ENCODE results near the gene POLR2J2.
"Not testable (repeated sequence)": the region's sequence is repeated elsewhere in the genome, so short reads cannot be mapped to it uniquely, and the experiment has no call there.

POLR2J2 gene

GRCh38 chr7:102671166-102671955, at the start of gene POLR2J2:
POLR2J2 (minus strand) TSS chr7:102671663; CDS start chr7:102671601, 62 bp downstream.
- not testable (repeated sequence) for DNase-seq

DNA sequence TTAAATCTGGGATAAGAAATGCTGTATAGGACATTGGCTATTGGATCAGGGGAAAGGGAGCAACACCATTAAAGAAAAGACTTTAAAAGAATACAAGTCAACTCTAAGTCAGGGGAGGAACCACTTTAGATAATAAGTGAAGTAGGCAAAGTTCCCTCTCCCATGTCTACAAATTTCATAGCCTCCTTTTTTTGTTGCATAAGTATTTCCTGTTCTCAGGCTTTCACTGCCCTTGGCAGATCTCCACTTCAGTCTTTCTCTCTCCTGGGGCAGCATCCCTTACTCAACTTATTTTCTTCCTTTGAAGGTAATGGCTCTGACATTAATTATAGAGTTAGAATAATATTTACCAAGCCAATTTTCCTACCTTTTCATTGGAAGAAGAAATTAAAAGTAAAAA, 47.0 kb upstream of the POLR2J2 start:
- not testable (repeated sequence) for DNase-seq

DNA sequence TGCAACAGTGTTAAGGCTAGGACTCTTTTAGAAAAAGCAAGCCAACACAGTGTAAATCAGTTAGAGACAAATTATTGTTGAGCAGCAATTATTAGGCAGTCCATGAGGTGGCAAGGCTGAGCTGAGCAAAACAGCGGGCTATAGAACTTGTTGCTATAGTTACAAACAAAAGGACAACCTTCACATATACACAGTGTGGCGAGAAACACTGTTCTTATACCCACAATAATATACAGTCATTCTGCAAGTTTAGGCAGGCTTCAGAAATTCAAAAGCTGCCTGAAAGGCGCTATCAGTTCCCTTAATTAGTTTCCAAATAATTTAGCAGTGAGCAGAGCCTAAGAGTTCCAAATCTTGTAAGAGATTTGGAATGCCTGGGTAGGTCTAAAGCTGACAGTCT, 44.3 kb upstream of the POLR2J2 start:
- not testable (repeated sequence) for DNase-seq

DNA sequence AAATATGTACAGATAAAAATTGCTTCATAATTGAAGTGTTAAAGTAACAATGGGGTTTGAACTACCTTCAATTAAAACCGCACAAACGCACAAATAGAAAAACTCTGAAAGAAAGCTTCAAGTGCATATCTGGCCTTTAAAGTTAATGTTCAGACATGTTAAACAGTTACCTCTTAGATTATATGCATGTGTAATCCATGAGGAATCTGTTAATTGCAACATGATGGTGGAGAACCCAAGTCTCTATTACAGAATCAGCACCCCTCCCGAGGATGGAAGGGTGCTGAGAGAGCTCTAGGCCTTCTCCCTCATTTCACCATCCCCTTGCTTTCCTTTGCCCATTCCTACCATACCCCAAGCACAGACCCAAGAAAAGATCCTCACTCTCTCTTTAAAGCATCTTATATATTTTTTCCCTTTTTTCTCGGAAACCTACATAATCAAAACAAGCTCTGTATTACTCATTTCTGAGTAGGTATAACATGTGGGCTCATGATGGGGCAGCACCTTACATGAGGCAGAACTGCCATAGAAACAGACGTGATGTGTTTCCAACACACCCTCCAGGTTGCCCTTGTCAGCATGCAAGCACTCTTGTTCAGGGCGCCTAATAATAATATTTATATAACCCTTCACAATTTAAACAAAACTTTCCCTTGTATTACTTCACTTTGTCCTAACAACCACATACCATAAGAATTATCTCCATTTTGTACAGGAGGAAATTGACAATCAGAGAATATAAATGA, 43.5 kb upstream of the POLR2J2 start:
- DNase-seq = not testable (repeated sequence)

DNA sequence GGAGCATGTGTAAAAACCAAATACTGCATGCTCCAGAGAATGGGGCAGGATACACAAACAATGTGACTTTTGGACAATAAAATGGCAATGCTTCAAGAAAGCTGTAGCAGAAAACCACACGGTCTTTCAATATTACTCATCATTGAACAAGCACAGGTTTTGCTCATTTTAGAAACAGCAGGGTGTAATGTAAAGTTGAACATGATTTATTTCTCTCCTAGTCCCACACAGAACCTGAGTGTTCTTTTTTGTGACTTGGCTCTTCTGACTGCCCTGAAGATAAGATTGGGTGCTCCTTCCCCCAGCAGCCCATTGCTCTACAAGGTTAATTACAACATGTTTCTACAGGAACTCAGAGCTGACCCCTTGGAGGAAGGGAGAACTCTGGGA, 42.2 kb upstream of the POLR2J2 start:
- DNase-seq = not testable (repeated sequence)

GRCh38 chr7:102713011-102713690, 41.7 kb upstream of the POLR2J2 start:
- DNase-seq = not testable (repeated sequence)

GRCh38 chr7:102698962-102699750, 27.7 kb upstream of the POLR2J2 start:
- DNase-seq = not testable (repeated sequence)

DNA sequence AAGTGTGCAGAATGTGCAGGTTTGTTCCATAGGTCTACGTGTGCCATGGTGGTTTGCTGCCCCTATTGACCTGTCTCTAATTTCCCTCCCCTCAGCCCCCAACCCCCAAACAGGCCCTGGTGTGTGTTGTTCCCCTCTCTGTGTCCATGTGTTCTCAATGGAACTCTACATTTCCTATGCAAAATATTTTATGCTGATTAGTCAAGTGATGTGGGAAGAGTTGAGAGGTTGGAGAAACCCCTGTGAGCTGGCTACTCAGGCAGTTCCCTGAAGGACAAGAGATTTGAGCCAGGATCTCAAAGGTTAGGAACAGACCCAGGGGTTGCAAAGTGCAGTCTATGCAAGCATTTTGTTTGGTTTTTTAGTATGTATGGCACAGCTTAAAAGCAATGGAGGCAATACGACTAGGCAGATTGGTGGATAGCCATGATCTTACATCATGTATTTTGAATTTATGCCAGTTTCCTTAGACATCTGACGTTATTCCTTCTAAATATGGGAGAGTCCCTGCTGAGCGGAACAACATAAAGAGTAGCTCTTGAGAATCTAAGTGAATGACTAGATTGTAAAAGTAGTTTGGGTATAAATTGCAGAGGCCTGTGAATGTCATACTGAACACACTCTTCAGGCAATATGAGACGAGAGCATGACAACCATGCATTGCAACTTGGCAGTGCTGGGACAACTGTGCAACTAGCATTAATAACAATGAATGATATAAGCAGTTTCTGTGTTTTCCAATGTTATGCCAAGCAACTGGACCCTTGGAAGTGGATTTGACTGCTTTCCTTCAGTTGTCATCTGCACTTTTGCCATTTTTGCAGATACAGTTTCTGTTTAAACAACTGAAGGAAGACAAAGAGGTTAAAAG, 26.4 kb upstream of the POLR2J2 start:
- DNase-seq = not testable (repeated sequence)

DNA sequence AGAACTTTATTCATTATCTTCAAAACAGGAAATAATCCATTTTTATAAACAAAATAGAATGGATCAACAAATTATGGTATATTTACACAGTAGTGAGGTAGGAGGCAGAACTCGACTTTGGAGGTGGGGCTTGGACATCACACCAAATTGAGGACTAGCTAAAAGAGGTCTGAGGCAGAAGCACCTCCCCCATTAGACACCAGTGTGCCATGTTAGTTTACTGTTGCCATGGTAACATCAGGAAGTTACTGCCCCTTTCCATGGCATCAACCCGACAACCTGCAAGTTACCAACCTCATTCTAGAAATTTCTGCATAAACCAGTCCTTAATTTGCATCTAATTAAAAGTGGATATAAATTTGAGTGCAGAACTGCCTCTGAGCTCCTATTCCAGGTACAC, 24.5 kb upstream of the POLR2J2 start:
- not testable (repeated sequence) for DNase-seq

GRCh38 chr7:102695033-102695552, 23.6 kb upstream of the POLR2J2 start:
- DNase-seq = not testable (repeated sequence)

DNA sequence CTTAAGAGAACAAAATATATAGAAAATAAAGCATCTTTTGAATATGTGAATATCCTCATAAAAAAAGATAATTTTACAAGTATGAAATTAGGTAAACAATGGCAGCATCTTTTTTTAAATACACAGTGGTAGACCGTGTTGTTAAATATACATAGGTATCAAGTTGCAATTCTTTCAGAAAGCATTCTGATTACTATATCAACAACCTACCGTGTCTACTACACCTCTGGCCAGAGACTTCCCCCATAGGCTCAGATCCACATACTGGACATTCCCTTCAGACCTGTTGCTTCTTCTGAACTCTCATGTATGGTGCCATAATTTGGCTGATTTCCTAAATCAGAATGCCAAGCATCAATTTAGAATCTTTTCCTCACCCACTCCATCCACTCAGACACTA, 22.5 kb upstream of the POLR2J2 start:
- not testable (repeated sequence) for DNase-seq

GRCh38 chr7:102690602-102691001, 19.1 kb upstream of the POLR2J2 start:
- not testable (repeated sequence) for DNase-seq

DNA sequence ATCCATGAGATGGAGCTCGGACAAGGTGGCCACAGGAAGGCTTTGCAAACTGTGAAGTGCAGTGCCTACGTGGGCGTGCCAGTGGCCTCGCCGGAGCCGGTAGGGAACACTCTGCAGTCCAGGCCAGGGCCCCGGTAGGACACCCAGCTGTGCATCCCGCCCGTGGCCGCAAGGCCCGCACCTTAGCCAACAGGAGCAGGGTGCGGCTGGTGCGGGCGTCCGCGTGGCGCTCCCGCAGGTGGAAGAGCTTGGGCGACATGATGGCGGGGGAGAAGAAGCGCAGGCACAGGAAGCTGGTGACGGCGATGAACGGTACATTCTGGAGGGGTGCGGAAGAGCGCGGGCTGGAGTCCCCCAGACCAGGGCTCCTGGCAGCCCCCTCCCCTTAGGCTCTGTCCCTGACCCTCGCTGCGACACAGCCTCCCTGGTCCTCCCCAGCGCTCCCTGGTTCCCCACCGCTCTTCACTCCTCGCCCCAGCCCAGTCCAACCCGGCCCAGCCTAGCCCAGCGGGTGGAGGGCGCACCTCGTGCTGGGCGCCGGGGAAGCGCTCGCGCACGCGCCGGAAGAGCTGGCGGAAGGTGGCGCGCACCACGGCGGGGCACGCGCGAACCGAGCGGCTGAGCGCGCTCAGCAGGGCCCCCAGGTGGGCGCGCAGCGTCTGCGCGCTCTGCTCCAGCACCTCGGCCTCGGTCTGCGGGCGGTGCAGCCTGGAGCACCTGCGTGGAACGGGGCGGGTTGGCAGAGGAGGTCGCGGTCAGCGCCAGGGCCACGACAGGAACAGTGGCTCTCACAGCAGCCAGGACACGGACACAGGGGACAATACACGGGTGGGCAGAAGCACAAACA, 18.2 kb upstream of the POLR2J2 start:
- DNase-seq = not testable (repeated sequence)

DNA sequence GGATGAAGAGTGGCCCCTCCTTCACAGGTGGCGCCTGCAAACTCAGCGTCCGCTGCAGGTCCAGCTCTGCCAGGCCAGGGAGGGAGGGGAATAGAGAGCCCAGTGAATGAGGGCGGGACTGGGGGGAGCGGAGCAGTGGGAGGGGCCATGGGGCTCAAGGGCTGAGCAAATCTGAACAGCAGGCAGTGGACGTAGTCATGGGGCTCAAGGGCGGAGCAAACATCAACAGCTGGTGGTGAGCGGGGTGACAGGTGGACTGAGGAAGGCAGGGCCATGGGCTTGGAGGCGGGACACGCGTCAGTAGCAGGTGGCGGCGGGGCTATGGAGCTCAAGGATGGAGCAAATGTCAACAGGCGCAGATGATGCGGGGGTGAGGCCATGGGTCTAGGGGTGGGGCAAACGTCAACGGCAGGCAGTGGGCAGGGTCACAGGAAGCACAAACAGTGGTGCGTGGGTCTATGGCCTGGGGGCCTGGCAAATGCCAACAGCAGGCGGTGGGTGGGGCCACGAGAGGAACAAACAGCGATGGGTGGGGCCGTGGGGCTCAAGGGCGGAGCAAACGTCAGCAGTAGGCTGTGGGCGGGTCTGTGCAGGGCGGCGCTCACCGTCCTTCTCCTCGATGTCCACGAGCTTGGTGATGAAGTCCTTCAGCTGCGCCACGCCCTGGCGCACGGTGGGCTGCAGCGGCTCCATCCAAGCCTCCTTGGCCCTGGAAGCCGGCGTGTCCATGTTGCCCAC, 17.0 kb upstream of the POLR2J2 start:
- DNase-seq = not testable (repeated sequence)

DNA sequence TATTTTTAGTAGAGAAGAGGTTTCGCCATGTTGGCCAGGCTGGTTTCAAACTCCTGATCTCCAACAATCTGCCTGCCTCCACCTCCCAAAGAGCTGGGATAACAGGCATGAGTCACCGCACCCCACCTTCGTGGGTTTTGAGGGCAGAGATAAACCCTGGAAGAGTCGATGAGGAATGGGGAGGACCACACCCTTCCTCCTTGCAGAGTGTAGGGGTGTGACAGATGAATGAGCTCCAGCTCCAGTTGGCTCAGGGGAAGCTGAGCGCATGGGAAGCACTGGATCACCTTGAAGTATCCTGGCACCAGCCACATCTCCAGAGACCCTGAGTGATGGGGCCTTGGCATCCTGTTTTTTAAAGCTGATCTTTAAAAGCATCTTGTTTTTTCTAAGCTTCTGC, 11.1 kb upstream of the POLR2J2 start:
- DNase-seq = not testable (repeated sequence)

DNA sequence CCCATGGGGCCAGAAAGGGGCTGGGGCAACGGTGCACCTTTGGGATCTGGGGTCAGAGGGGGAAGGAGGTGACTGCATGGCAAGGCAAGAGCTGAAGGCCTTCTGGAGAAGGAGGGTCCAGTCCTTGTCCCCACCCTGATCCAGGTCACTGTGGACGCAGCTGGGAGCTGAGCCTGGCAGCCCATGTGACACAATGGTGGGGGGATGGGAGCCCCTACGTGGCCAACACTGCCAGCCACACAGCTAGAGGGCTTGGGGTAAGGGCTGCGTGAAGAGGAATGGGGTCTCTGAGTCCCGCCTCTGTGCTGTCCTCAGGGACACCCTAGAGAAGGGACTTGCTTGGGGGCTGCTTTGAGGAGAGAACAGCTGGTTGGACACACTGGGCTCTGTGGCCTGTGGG, 9.3 kb upstream of the POLR2J2 start:
- DNase-seq = not testable (repeated sequence)

- DNase-seq = not testable (repeated sequence)
These were observed 4.1 kb upstream of the POLR2J2 start for GRCh38 chr7:102675545-102675944.

DNA sequence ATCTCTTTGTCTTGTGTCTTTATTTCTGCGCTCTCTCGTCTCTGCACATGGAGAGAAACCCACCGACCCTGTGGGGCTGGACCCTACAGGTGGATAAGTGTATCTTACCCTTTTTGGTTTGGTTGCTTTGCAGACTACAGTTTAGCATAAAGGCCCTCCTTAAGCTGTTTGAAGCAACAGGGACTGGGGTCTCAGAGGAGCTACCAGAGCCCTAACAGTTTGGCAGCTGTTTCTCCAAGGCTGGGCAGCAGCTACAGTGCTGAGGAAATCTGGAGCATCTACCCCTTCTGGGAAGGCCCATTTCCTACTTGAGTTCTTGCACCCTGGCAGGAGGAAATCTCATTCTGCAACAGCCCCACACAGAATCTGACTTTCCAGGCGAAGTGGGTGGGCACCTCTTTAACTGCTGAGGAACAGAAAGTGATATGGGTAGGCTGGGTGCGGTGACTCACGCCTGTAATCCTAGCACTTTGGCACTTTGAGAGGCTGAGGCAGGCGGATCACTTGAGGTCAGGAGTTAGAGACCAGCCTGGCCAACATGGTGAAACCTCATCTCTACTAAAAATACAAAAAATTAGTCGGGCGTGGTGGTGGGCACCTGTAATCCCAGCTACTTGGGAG, 2.1 kb upstream of the POLR2J2 start:
- DNase-seq = not testable (repeated sequence)

DNA sequence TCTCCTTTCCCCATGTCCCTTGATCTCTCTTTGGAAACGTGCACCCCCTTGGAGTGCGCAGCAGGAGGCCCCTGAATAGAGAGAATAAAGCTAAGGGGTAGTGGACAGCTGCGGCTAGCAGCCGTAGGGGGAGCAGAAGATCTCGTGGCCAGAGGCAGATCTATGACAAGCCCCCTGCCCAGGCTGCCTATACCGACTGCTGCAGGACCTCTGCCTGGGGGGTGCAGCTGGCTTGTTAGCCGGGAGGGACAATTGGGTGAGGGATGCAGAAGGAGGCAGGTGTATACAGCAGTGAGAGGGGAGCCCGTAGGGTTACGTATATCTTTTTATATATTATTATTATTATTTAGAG, 469 bp upstream of the POLR2J2 start:
- not testable (repeated sequence) for DNase-seq
